Thymus (tissue), 11 donors: ENCODE results near the gene KLHL30. TPM values are rescaled to one million over a fixed set of nuclear protein-coding genes. Genes with fewer than 3 reads are reported as not detected.
"Not testable (repeated sequence)": the region's sequence is repeated elsewhere in the genome, so short reads cannot be mapped to it uniquely, and the experiment has no call there.

Experiments used
- DNase-seq, 9 donors: peaks; one replicate each; pipeline ENCODE4 v3.0.0-alpha.2; 2013; ENCODE audit warnings: low spot score in 9 of 9, low read depth in 6 of 9, missing footprints in 1 of 9
- H3K27ac ChIP-seq, 2 donors: one replicate each; pipeline ENCODE4 v1.5.1; 2013; ENCODE audit warnings: control low read depth in 1 of 2, low read depth in 1 of 2, low read length in 1 of 2, mild to moderate bottlenecking in 1 of 2, moderate library complexity in 1 of 2
- H3K27me3 ChIP-seq, 2 donors: one replicate each; pipeline ENCODE4 v1.5.1; 2013; ENCODE audit warnings: low read length in 1 of 2; ENCODE audit not compliant: control insufficient read depth in 2 of 2, insufficient read depth in 1 of 2
- H3K36me3 ChIP-seq, 2 donors: one replicate each; pipeline ENCODE4 v1.5.1; 2013; ENCODE audit warnings: low read length in 1 of 2, mild to moderate bottlenecking in 1 of 2, moderate library complexity in 1 of 2; ENCODE audit not compliant: control insufficient read depth in 2 of 2, insufficient read depth in 2 of 2
- H3K4me1 ChIP-seq, 2 donors: one replicate each; pipeline ENCODE4 v1.5.1; 2013; ENCODE audit warnings: low read length in 2 of 2; ENCODE audit not compliant: control insufficient read depth in 2 of 2, insufficient read depth in 2 of 2
- H3K4me3 ChIP-seq, 2 donors: one replicate each; pipeline ENCODE4 v1.5.1; 2013; ENCODE audit warnings: low read length in 2 of 2, control low read depth in 1 of 2, mild to moderate bottlenecking in 1 of 2
- H3K9me3 ChIP-seq, 2 donors: one replicate each; pipeline ENCODE4 v1.5.1; 2013; ENCODE audit warnings: low read length in 1 of 2, mild to moderate bottlenecking in 1 of 2; ENCODE audit not compliant: control insufficient read depth in 2 of 2, insufficient read depth in 1 of 2
- WGBS: extraction: QIAGEN DNeasy Blood & Tissue Kit; methylation state at CpG from one replicate; pipeline ENCODE4 v1.1.7; 2013; 5-methylcytosine and 5-hydroxymethylcytosine counted together
- polyA plus RNA-seq: library from polyadenylated mRNA; stranded (reverse); fragments of 200-250 nt; gene quantifications from one replicate; pipeline ENCODE4 v1.2.3, GENCODE V29; 2013
- total RNA-seq: library from RNA; stranded (reverse); fragments of 120-200 nt; gene quantifications from one replicate; pipeline ENCODE4 v1.2.4, GENCODE V29; 2013
- donor health status: healthy.

The KLHL30 gene
- total and polyA plus RNA-seq, 2 donors: 0.05 to 0.41 TPM

DNA sequence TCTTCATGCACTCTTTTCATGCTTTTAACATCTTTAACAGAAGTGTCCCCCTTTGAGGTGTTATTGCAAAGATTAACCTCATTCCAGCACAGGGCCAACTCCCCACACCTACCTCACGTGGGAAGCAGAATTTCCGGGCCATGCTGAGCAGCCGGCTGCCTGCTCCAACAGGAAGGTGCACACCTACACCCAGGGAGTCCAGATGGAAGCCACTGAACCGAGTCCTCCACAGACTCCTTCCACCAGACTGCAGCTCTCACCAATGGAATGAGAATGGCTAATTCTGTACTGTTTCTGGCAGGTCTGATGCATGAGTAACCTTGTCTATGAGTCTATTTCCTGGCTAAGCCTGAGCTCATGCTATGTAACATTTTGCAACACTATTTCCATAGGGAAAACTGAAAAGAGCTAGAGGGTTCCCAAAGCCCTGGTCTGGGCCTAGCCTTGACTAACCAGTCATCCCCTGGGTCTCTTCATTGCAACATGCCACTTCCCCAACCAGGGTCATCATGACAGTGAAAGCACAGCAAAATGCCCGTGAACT is 31.3 kb downstream of the KLHL30 start:
- peaks cover 2 to 11% of the 10 kb centered on the region in 2 donors for H3K27me3 ChIP-seq
- H3K9me3 ChIP-seq: no peaks in the 10 kb centered on the region
- 95% methylated on average over 5 of the region's 5 CpGs for WGBS
- H3K4me1 ChIP-seq: peaks cover 0 to 4% of the 10 kb centered on the region in 2 donors
- DNase-seq: no peak
- peaks cover 64 to 78% of the 10 kb centered on the region in 2 donors for H3K36me3 ChIP-seq
- no peak overlapping the region for H3K4me3 ChIP-seq
- H3K27ac ChIP-seq: no peak overlapping the region

GRCh38 chr2:238170386-238171071 is 32.1 kb downstream of the KLHL30 start:
- Histone ChIP-seq H3K27me3 (peaks cover 0 to 4% of the 10 kb centered on the region in 2 donors), H3K36me3 (peaks cover 70 to 82% of the 10 kb centered on the region in 2 donors), H3K9me3 (no peaks in the 10 kb centered on the region), H3K4me1 (peaks cover 0 to 4% of the 10 kb centered on the region in 2 donors), H3K27ac (no peak overlapping the region), H3K4me3 (no peak overlapping the region)
- DNase-seq: no peak
- WGBS: 97% methylated on average over 21 of the region's 21 CpGs

DNA sequence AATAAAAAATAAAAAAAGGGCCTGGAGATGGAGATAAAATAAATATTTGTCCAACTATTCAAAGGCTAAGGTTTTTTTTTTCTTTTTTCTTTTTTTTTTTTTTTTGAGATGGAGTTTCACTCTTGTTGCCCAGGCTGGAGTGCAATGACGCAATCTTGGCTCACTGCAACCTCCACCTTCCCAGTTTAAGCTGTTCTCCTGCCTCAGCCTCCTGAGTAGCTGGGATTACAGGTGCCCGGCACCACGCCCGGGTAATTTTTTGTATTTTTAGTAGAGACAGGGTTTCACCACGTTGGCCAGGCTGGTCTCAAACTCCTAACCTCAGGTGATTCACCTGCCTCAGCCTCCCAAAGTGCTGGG is 32.6 kb downstream of the KLHL30 start:
- H3K9me3 ChIP-seq, DNase-seq, H3K4me1 ChIP-seq, H3K27me3 ChIP-seq, H3K27ac ChIP-seq, H3K4me3 ChIP-seq: not testable (repeated sequence)
- H3K36me3 ChIP-seq: peaks cover 71 to 82% of the 10 kb centered on the region in 2 donors
- WGBS: 97% methylated on average over 5 of the region's 5 CpGs

GRCh38 chr2:238171575-238172187 is 33.2 kb downstream of the KLHL30 start:
- peaks cover 0 to 3% of the 10 kb centered on the region in 2 donors for H3K4me1 ChIP-seq
- WGBS: 98% methylated on average over 9 of the region's 9 CpGs
- H3K27ac ChIP-seq: no peak overlapping the region
- no peak for DNase-seq
- no peaks in the 10 kb centered on the region for H3K9me3 ChIP-seq
- H3K27me3 ChIP-seq: no peaks in the 10 kb centered on the region
- H3K4me3 ChIP-seq: no peak overlapping the region
- H3K36me3 ChIP-seq: peaks cover 76 to 84% of the 10 kb centered on the region in 2 donors

DNA sequence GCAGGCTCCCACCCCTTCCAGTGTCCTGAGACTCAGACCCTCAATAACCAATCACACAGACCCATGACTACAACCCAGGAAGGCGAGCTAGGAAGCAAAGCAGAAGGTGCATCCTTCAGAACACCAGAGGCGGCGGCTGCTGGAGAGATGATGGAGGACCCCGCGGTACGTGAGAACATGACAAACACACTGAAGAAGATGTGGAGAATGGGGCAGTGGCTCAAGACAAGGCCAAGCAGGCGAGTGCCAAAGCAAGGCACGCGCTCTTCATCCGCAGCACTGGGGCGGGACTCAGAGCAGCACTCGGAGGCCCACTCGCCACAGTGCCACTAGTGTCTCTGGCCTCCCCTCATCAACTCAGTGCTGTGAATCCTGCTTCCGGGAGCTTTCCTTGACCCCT is 34.0 kb downstream of the KLHL30 start:
- H3K36me3 ChIP-seq: peaks cover 77 to 82% of the 10 kb centered on the region in 2 donors
- H3K27me3 ChIP-seq: no peaks in the 10 kb centered on the region
- H3K4me3 ChIP-seq: no peak overlapping the region
- no peak overlapping the region for H3K27ac ChIP-seq
- H3K4me1 ChIP-seq: no peaks in the 10 kb centered on the region
- no peaks in the 10 kb centered on the region for H3K9me3 ChIP-seq
- 92% methylated on average over 14 of the region's 14 CpGs for WGBS
- DNase-seq: no peak

DNA sequence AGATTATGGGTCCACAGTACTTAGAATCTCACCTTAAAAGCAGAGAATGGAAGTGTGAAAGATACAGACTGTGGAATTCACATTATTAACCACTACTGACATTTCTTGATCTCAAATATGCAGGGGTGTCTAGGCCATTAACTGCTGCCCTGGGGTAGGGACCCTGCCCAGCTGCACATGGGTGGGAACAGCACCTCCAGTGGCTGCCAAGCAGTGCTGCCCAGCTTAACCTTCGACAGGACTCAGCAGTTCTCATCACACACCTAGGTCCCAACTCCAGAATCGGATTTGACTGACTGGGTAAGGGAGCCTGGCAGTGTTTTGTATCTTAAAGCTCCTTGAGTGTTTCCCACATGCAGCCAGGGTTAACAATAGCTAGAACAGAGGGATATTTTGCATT is 35.2 kb downstream of the KLHL30 start:
- Histone ChIP-seq H3K4me3 (no peak overlapping the region), H3K27ac (no peak overlapping the region), H3K36me3 (peaks cover 78 to 84% of the 10 kb centered on the region in 2 donors), H3K9me3 (no peaks in the 10 kb centered on the region), H3K4me1 (no peaks in the 10 kb centered on the region), H3K27me3 (no peaks in the 10 kb centered on the region)
- no peak for DNase-seq
- WGBS: 96% methylated on average over 2 of the region's 2 CpGs

DNA sequence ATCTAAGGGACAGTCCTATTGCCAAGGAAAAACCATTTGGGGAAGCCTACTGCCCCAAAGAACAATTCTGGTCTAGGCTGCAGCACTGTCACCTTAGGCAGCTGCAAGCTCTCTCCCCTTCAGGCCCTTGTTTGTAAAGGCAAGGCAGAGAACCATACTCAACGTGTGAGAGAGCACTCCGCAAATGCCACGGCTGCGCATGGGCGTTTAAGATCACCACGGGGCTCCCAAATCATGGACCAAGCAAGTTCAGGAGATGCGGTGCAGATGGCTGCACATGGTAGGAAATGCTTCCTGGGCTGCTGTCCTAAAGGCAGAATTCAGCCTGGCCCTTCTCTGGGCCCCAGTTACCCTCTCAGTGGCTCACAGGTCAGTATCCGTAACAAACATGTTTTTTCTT is 35.8 kb downstream of the KLHL30 start:
- no peaks in the 10 kb centered on the region for H3K27me3 ChIP-seq
- no peaks in the 10 kb centered on the region for H3K9me3 ChIP-seq
- H3K4me1 ChIP-seq: no peaks in the 10 kb centered on the region
- WGBS: 98% methylated on average over 8 of the region's 8 CpGs
- H3K36me3 ChIP-seq: peaks cover 76 to 83% of the 10 kb centered on the region in 2 donors
- DNase-seq: no peak
- H3K4me3 ChIP-seq: no peak overlapping the region
- no peak overlapping the region for H3K27ac ChIP-seq

GRCh38 chr2:238174701-238175100 is 36.2 kb downstream of the KLHL30 start:
- Histone ChIP-seq H3K36me3 (peaks cover 76 to 83% of the 10 kb centered on the region in 2 donors), H3K27me3 (no peaks in the 10 kb centered on the region), H3K27ac (no peak overlapping the region), H3K4me1 (no peaks in the 10 kb centered on the region), H3K4me3 (no peak overlapping the region), H3K9me3 (no peaks in the 10 kb centered on the region)
- no peak for DNase-seq
- 96% methylated on average over 3 of the region's 3 CpGs for WGBS

DNA sequence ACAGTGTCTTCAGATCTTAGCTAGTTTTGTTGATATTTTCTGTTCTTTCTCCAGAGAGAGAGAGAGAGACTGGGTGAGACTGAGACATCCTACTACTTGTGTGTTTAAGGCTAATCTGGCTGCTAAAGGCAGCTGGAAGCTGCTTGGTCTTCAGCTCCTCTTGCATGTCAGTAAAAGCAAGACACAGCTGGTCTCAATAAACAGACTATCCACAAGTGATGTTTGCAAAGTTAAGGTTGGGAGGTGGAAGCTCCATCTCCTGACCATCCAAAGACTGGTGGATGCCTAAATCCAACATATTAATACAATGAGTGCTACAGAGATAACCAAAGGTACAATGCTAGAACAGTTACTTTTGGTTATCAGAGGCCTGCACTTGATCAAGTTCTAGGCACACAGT is 38.1 kb downstream of the KLHL30 start:
- H3K9me3 ChIP-seq: no peaks in the 10 kb centered on the region
- no peak overlapping the region for H3K4me3 ChIP-seq
- H3K36me3 ChIP-seq: peaks cover 70 to 85% of the 10 kb centered on the region in 2 donors
- no peak for DNase-seq
- H3K27me3 ChIP-seq: no peaks in the 10 kb centered on the region
- no peaks in the 10 kb centered on the region for H3K4me1 ChIP-seq
- H3K27ac ChIP-seq: no peak overlapping the region
